Keratinocyte (primary cell): ENCODE measurements around the gene OSGIN1. TPM values are rescaled to one million over a fixed set of nuclear protein-coding genes. Genes with fewer than 3 reads are reported as not detected.

Source experiments
- DNase-seq: peaks from one replicate; pipeline ENCODE4 v3.0.0-alpha.2; 2011; ENCODE audit warnings: low read depth, missing footprints, low spot score
- FAIRE-seq: peaks from 2 replicates; lab custom pipeline; 2011; peaks lifted over from hg19 to GRCh38; lab: Jason Lieb, UNC
- H2AFZ ChIP-seq: 2 replicates; pipeline ENCODE4 v1.6.0; 2012; ENCODE audit warnings: low read length, control low read depth, inconsistent platforms; ENCODE audit not compliant: control insufficient read depth
- H3K27ac ChIP-seq: 2 replicates; pipeline ENCODE4 v1.5.1; 2011; ENCODE audit warnings: low read length; ENCODE audit not compliant: control insufficient read depth, insufficient read depth
- H3K27me3 ChIP-seq: 3 replicates; pipeline ENCODE4 v1.6.0; 2011; ENCODE audit warnings: low read length; ENCODE audit not compliant: control insufficient read depth, insufficient read depth; ENCODE audit errors: extremely low read depth
- H3K36me3 ChIP-seq, 2 experiments: 2 replicates in 1 of 2; 3 replicates in 1 of 2; pipeline ENCODE4 v1.5.1; 2011; ENCODE audit warnings: low read length in 2 of 2, mild to moderate bottlenecking in 1 of 2; ENCODE audit not compliant: control insufficient read depth in 2 of 2, insufficient read depth in 2 of 2; ENCODE audit errors: extremely low read depth in 1 of 2
- H3K4me1 ChIP-seq: 3 replicates; pipeline ENCODE4 v1.5.1; 2011; ENCODE audit warnings: low read length; ENCODE audit not compliant: control insufficient read depth, insufficient read depth; ENCODE audit errors: extremely low read depth
- H3K4me2 ChIP-seq: 3 replicates; pipeline ENCODE4 v1.6.0; 2011; ENCODE audit warnings: low read depth, low read length; ENCODE audit not compliant: control insufficient read depth, insufficient read depth; ENCODE audit errors: extremely low read depth
- H3K4me3 ChIP-seq, 3 experiments: fragments of 200-600 bp in 1 of 3; sonication (generic) in 1 of 3; 2 replicates in 2 of 3; 3 replicates in 1 of 3; pipeline ENCODE4 v1.5.1; 2011 to 2016; ENCODE audit warnings: low read length in 3 of 3, mild to moderate bottlenecking in 3 of 3, control low read depth in 2 of 3, inconsistent platforms in 1 of 3, low read depth in 1 of 3, mixed read lengths in 1 of 3, mixed run types in 1 of 3, moderate library complexity in 1 of 3; ENCODE audit not compliant: control insufficient read depth in 2 of 3, insufficient read depth in 2 of 3; ENCODE audit errors: extremely low read depth in 1 of 3
- H3K79me2 ChIP-seq: 2 replicates; pipeline ENCODE4 v1.6.0; 2012; ENCODE audit warnings: low read length; ENCODE audit not compliant: control insufficient read depth, insufficient read depth
- H3K9ac ChIP-seq: 3 replicates; pipeline ENCODE4 v1.6.0; 2011; ENCODE audit warnings: low read length; ENCODE audit not compliant: control insufficient read depth, insufficient read depth; ENCODE audit errors: extremely low read depth
- H3K9me1 ChIP-seq: 3 replicates; pipeline ENCODE4 v1.6.0; 2011; ENCODE audit warnings: low read length; ENCODE audit not compliant: control insufficient read depth, insufficient read depth; ENCODE audit errors: extremely low read depth
- H3K9me3 ChIP-seq: 2 replicates; pipeline ENCODE4 v1.5.1; 2012; ENCODE audit warnings: low read depth, low read length; ENCODE audit not compliant: control insufficient read depth
- H4K20me1 ChIP-seq: 3 replicates; pipeline ENCODE4 v1.6.0; 2011; ENCODE audit warnings: low read length; ENCODE audit not compliant: control insufficient read depth, insufficient read depth; ENCODE audit errors: extremely low read depth
- EZH2 ChIP-seq: IDR thresholded peaks from one replicate; pipeline ENCODE4 v1.6.1; 2012; ENCODE audit warnings: inconsistent platforms, mild to moderate bottlenecking, low read length, moderate library complexity
- dilution Hi-C: fragments of 300-500 bp; cut with MboI; formaldehyde crosslinking; loops from one replicate; pipeline ENCODE4 v1.7.0; 2020; ENCODE audit warnings: low sequenced_read_pairs; ENCODE audit not compliant: extremely low pct_ligation_motif_present
- polyA plus RNA-seq, 5 experiments: library from polyadenylated mRNA; depleted of rRNA in 3 of 5; stranded (reverse) in 3 of 5; stranded (forward) in 1 of 5; unstranded in 1 of 5; fragments of >200 nt; gene quantifications; 1 replicate in 1 of 5; 2 replicates in 3 of 5; 3 replicates in 1 of 5; pipeline versions ENCODE4 v1.2.1 to v1.2.3, GENCODE V29; 2011 to 2012; ENCODE audit warnings: missing spikeins in 2 of 5, low read depth in 1 of 5, low replicate concordance in 1 of 5
- TF ChIP-seq, protein P1 (sequence below), 3 experiments: IDR thresholded peaks in 1 of 3; conservative IDR thresholded peaks in 1 of 3; optimal IDR thresholded peaks in 1 of 3; 2 replicates in 2 of 3; 3 replicates in 1 of 3; pipeline versions ENCODE3 to v1.5.1; 2011; ENCODE audit warnings: low read length in 3 of 3, mild to moderate bottlenecking in 3 of 3, moderate library complexity in 2 of 3, control low read depth in 1 of 3, inconsistent platforms in 1 of 3; ENCODE audit not compliant: insufficient read depth in 2 of 3; ENCODE audit errors: extremely low read depth in 1 of 3

Gene OSGIN1
- polyA plus RNA-seq, 1 donor (not counting 4 experiments of a cell fraction or from before 2014, with no cell fraction given): 2.1 TPM

DNA sequence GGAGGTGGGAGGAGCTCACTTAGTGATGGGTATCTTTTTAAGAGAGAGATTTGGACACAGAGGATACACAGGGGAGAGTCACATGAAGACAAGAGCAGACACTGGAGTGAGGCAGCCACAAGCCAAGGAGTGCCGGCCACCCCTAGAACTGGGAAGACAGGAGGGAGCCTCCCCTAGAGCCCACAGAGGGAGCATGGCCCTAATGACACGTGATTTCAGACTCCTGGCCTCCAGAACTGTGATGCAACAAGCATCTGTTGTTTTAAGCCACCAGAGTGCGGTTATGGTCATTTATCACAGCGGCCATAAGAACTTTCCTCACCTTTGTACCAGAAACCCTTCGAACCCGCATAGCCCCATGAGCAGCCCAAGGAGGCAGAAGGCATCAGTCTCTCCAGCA is 56.2 kb downstream of the OSGIN1 start:
- FAIRE-seq (no peak), DNase-seq (no peak)
- Histone ChIP-seq H3K9me1 (no peaks in the 10 kb centered on the region), H3K27me3 (peaks cover 4% of the 10 kb centered on the region), H3K36me3 (no peaks in the 10 kb centered on the region), H3K9ac (no peak overlapping the region), H4K20me1 (no peaks in the 10 kb centered on the region), H3K79me2 (no peaks in the 10 kb centered on the region), H3K9me3 (no peaks in the 10 kb centered on the region), H2AFZ (no peak overlapping the region), H3K4me3 (no peak overlapping the region), H3K4me2 (no peak overlapping the region), H3K4me1 (no peaks in the 10 kb centered on the region), H3K27ac (no peak overlapping the region)
- dilution Hi-C loops: no loop called here
- no peak for TF ChIP-seq EZH2
- TF ChIP-seq, protein P1, sequence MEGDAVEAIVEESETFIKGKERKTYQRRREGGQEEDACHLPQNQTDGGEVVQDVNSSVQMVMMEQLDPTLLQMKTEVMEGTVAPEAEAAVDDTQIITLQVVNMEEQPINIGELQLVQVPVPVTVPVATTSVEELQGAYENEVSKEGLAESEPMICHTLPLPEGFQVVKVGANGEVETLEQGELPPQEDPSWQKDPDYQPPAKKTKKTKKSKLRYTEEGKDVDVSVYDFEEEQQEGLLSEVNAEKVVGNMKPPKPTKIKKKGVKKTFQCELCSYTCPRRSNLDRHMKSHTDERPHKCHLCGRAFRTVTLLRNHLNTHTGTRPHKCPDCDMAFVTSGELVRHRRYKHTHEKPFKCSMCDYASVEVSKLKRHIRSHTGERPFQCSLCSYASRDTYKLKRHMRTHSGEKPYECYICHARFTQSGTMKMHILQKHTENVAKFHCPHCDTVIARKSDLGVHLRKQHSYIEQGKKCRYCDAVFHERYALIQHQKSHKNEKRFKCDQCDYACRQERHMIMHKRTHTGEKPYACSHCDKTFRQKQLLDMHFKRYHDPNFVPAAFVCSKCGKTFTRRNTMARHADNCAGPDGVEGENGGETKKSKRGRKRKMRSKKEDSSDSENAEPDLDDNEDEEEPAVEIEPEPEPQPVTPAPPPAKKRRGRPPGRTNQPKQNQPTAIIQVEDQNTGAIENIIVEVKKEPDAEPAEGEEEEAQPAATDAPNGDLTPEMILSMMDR (optimal IDR thresholded peaks at IDR 0.05 in 1 of 3, IDR thresholded peaks at IDR 0.05 in 1 of 3, conservative IDR thresholded peaks at IDR 0.05 in 1 of 3; ENCODE audit: extremely low read depth in 1 of 3, insufficient read depth in 2 of 3, low read length in 3 of 3): no peak

DNA sequence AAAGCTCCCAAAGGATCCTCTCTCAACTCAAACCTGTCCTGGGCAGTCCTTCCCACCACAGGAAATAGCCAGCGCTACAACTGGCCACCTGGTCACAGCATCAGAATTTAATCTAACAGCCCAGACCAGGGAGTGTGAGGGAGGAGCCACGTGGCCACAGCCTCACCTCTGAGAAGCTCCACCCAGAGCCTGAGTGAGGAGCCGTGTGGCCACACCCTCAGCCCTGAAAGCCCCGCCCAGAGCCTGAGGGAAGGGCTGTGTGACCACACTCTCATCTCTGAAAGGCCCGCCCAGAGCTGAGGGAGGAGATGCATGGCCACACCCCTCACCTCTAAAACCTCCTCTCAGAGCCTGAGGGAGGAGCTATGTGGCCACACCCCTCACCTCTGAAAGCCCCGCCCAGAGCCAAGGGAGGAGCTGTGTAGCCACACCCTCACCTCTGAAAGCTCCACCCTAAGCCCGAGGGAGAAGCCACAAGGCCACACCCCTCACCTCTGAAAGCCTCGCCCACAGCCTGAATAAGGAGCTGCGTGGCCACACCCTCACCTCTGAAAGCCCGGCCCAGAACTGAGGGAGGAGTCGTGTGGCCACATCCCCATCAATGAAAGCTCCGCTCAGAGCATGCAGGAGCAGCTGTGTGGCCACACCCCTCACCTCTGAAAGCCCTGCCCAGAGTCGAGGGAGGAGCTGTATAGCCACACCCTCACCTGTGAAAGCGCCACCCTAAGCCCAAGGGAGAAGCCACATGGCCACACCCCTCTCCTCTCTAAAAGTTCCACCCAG is 60.9 kb downstream of the OSGIN1 start:
- peak; percentile 83 for FAIRE-seq
- TF ChIP-seq, protein P1 (optimal IDR thresholded peaks at IDR 0.05 in 1 of 3, IDR thresholded peaks at IDR 0.05 in 1 of 3, conservative IDR thresholded peaks at IDR 0.05 in 1 of 3; ENCODE audit: extremely low read depth in 1 of 3, insufficient read depth in 2 of 3, low read length in 3 of 3): no peak
- TF ChIP-seq EZH2: no peak
- DNase-seq: peak; percentile 96
- Histone ChIP-seq H3K79me2 (no peaks in the 10 kb centered on the region), H3K4me2 (no peak overlapping the region), H3K9me1 (no peaks in the 10 kb centered on the region), H3K9me3 (no peaks in the 10 kb centered on the region), H3K9ac (no peak overlapping the region), H3K4me1 (peaks cover 5% of the 10 kb centered on the region), H2AFZ (no peak overlapping the region), H3K4me3 (no peak overlapping the region), H3K27me3 (no peaks in the 10 kb centered on the region), H3K27ac (no peak overlapping the region), H3K36me3 (no peaks in the 10 kb centered on the region), H4K20me1 (no peaks in the 10 kb centered on the region)
- dilution Hi-C loops: no loop called here
